ENCODE results near the gene UTP3.
"Not testable (repeated sequence)": the region's sequence is repeated elsewhere in the genome, so short reads cannot be mapped to it uniquely, and the experiment has no call there.

Gene UTP3, protein sequence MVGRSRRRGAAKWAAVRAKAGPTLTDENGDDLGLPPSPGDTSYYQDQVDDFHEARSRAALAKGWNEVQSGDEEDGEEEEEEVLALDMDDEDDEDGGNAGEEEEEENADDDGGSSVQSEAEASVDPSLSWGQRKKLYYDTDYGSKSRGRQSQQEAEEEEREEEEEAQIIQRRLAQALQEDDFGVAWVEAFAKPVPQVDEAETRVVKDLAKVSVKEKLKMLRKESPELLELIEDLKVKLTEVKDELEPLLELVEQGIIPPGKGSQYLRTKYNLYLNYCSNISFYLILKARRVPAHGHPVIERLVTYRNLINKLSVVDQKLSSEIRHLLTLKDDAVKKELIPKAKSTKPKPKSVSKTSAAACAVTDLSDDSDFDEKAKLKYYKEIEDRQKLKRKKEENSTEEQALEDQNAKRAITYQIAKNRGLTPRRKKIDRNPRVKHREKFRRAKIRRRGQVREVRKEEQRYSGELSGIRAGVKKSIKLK
- total RNA-seq: 17.8 reads per million, percentile 44 among the genes with 10 or more reads in this experiment

DNA sequence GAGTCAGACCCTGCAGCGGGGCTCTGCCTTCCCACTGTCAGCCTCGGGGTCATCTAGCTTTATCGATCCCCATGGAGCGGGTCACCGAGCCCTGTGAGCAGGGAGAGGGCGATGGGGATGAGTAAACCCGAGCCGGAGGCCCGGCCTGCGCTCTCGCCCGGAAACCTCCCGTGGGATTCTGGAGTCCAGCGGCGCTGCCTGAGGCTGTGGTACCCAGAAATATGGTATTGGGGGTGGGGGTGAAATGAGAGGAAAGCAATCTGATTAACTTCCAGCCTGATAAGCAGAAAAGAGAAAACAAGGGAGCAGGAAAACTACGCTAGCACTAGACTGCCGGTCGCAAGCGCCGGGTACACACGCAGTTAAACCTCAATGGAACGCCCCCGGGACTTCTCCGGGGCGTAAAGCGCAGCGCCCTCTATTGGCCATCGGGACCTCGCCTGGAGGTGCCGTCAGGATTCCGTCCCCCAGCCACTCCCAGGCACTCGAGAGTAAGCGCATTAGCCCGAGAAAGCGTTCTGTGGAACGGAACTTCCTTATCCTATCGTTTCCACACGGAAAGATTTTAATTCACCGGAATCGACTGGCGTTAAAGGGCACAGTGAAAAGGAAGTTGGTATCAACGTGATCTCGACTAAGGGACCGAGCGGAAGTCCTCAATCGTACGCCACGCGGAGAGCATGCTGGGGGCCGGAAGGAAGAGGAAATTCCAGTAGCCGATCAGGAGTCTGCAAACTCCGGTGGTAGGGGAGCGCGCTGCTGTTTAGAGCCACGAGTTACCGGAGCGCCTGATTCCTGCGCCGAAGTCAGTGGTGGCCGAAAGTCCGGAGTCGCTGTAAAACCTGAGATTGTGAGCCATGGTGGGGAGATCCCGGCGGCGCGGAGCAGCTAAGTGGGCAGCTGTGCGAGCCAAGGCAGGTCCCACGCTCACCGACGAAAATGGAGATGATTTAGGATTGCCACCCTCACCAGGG lies at the start of gene UTP3:
UTP3 (plus strand) TSS at position 712 of the 974 bp plus-strand sequence; CDS start at position 858, 146 bp downstream.
- peak; percentile 88 for DNase-seq

DNA sequence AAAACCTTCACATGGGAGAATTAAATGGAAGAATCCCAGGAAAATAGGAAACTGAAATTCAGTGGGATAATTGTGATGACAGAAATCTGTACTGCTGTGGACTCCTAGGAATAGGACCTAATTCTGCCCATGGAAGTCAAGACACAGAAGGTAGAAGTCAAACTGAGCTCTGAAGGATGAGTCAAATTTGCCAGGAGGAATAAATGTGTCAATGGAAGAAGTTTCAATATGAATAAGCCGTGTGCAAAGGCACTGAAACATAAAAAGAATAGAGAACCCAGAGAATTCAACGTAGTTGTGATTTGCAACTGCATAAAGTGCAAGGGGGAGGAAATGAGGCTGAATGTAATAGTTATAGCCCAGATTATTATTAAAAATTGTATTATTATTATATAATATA lies 48.1 kb upstream of the UTP3 start:
- no peak for DNase-seq

DNA sequence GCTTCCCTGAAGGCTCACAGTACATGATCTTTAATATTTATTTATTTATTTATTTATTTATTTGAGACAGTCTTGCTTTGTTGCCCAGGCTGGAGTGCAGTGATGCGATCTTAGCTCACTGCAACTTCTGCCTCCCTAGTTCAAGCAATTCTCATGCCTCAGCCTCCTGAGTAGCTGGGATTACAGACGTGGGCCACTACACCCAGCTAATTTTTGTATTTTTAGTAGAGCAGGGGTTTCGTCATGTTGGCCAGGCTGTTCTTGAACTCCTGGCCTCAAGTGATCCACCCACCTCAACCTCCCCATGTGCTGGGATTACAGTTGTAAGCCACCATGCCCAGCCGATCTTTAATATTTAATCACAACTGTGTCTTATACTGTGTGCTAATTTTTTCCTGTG lies 37.6 kb upstream of the UTP3 start:
- not testable (repeated sequence) for DNase-seq

DNA sequence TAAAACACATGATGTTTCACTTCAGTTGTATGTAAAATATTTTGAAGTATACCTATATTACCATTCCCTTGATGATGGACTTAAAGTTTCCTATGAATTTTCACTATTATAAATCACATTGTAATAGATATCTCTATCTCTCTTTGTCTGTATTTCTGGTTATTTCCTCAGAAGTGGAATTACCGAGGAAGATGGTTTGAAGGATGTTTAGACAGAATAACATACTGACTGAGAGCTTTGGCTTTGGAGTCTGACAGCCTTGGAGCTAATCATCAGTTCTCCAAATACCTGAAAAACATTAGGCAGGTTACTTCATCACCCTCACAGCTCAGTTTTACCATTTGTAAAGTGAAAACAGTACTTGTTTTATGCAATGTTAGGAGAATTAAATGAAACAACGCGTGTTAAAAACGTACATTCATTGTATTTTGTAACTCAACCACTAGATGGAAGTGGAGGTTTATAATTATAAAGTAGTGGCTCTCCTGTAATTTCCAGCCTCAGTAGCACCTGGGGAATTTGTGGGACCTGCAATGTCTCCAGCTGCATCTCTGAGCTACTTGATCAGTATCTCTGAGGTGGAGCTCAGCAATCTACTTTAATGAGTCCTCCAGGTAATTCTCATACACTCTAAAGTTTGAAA lies 36.3 kb upstream of the UTP3 start:
- DNase-seq: no peak

DNA sequence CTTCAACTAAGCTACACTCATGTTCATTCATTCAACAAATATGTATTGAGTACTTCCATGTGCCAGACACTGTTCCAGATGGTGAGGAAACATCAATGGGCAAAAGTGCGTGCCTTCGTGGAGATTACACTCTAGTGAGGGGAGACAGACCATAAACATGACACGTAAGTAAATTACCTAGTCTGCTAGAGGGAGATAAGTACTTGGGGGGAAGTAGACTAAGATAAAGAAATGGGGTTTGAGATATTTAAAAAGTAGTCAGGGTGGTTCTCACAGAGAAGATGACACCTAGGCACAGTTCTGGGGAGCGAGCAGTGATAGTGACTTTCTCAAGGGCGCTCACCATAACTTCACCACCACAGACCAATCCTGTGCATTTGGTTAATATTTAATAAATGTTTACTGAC lies 33.7 kb upstream of the UTP3 start:
- no peak for DNase-seq

DNA sequence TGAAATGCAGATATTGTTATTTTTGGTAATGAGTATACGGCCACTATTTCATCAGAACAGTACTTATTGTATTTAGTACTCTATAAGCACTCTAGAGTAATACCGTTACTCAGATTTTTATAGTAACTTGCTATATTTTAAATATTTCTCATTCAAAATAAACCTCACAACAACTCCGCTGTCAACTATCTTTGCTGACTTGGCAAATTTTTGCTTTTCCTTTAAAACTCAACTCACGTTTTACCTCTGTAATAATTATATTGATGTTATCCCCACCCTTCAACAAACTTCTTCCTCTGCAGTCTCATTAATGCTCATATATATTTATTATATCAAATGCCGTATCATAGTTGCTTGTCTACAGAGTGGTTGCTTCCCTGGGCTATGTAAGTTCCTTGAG lies 31.0 kb upstream of the UTP3 start:
- DNase-seq: no peak

DNA sequence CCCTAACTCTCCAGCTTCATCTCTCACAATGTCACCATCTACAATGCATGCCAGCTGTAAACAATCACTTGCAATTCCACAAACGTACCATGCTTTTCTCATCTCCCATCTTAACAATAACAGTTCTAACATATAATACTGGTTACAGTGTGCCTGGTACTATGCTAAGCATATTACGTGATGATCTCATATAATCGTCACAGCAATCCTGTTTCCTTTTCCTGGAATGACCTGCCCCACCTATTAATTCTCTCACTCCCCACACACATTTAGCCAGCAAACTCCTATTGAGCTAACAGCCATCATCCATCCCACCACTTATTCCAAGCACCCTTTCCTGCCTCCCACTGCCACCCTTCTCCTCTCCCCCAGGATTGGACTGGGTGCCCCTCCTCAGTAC lies 29.9 kb upstream of the UTP3 start:
- DNase-seq: no peak

DNA sequence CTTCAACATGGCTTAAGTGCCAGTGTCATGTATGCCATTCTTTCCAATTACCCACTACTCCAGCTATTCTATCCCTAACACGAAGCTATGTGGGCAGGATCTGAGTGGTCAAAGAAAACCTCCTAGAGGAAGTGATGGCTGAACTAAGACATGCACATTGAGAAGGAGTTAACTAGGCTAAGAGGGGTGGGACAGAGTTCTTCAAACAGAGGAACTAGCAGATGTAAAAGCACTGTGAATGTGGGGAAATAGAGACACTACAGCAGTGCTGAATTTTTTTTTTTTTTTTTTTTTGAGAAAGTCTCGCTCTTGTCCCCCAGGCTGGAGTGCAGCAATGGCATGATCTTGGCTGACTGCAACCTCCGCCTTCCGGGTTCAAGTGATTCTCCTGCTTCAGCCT lies 28.2 kb upstream of the UTP3 start:
- DNase-seq: no peak

DNA sequence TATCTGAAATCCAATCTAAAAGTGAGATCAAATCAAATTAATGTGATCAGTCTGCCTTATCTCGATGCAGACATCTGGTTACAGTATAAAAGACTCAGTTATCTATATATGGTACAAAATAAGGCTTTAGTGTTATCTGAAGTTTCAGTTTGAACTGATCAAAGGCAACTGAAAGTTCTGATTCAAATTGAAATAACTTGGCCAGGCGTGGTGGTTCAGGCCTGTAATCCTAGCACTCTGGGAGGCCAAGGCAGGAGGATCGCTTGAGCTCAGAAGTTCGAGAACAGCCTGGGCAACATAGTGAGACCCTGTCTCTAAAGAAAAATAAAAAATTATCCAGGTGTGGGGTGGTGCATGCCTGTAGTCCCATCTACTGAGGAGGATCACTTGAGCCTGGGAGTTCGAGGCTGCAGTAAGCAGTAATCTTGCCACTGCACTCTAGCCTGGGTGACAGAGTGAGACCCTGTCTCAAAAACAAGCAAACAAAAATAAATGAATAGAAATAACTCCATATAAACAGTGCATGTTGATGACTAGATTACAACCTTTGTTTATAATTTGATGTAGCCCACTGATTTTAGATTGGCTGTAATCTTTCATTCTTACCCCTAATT lies 26.9 kb upstream of the UTP3 start:
- DNase-seq: not testable (repeated sequence)

DNA sequence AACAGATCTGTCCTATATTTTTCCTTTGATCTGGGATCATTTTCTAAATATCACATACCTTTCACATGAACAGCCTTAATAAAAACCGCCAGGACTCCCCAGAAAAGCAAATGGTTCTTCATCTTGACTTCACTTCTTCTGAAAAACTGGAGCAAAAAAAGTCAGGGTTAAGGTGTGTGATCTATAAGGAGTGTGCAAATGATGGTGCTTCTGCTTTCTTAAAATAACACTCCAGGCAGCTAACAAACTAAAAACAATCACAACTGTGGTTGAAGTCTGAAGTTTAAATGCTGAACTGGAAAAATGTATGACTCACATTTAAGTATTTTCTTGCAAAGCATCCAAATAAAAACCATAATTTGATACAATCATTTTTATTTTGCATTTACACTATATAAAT lies 22.0 kb upstream of the UTP3 start, which contains the start of gene JCHAIN:
JCHAIN (minus strand) TSS at position 140 of the 400 bp plus-strand sequence; CDS start at position 122, 18 bp downstream.
- DNase-seq: no peak

DNA sequence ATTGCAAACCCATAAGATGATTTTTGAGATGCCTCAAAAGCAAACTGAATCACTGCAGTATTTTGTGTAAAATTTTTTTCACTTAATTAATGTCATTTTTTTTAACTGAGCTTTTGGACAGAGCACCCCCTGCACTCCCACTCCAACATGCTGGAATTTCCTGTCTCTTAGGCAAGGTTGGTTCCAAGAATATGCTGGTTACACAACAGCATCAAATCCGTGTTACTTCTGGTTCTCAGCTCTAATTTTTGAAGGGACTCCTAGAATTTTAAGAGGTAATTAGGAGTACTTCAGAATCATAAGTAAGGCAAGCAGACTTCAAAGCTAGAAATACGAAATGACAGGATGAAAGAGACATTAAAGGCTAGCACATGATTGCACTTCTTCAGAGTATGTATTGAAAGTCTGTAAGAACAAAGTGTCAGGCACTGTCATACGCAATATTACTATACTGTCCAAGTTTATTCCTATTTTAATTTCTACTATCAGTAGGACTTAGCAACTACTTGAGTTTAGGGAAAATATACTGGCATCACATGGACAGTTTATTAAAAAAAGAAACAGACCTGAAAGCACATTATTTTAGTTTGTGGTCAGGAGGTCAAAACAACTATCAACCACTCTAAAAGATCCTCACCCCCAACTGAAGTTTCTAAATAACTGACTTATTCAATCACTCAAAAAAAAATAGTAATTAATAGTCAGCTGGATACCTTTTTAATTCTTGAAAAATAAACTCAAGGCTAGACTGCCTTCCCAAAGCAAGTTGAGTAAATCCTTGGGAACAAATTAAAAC lies 20.4 kb upstream of the UTP3 start:
- DNase-seq: no peak

DNA sequence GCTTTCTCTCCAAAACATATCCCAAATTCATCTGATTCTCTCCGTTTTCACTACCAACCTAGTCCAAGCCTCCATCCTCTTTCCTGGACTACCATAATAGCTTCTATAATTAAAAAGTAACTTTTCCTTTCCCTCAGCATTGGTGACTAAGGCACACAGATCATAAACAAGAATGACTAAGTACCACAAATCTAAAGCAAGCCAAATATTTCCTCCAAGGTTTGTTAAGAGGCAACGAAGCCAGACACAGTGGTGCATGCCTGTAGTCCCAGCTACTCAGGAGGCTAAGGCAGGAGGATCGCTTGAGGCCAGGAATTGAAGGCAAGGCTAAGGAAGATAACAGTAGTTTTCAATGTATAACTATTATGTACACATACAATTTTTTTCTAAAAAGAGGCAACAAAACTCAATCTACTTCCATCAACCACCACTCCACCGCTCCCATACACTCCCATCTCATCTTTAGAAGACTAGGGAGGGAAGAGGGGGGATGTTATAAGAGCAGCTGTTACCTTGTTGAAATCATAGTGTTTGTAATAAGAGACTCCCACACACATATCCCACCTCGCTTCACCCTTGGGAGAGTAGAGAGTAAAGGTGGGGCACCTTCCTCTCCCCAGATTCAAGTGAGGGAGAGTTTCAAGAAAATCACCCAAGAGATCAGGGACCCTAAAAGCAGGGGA lies 17.9 kb upstream of the UTP3 start:
- DNase-seq: no peak

DNA sequence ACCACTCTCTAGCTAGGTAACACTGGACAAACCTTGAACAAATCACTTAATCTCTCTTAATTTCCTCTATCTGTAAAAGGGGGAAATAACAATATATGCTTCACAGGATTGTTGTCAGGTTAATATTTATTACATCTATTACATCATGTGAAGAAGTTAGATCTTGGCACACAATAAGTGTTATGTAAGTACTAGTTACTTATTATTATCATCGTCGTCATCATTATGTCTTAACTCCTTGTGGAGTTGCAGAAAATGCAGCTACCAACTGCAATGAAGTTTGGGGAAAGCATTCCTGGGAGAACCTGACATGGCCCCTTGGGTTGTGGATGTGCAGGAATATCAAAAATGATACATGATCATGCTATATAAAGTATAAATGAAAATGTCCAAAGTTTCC lies 17.2 kb upstream of the UTP3 start:
- no peak for DNase-seq

DNA sequence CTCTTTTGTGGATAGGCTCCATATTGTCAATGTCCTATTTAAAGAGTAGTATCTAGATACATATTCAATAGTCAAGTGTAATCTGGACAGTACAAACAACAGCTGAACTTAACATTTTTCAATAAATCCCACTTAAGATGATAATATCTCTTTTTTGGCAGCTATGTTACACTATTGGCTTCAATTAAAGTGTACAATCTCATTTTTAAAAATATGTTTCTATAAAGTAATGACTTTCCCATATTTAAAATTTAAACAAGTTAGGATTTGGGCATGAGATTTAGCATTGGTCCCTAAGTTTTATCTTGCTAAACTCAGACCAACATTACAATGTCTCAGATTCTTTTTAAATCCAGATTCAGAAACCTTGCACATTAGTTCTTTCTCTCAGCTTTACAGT lies 14.1 kb upstream of the UTP3 start:
- DNase-seq: no peak

DNA sequence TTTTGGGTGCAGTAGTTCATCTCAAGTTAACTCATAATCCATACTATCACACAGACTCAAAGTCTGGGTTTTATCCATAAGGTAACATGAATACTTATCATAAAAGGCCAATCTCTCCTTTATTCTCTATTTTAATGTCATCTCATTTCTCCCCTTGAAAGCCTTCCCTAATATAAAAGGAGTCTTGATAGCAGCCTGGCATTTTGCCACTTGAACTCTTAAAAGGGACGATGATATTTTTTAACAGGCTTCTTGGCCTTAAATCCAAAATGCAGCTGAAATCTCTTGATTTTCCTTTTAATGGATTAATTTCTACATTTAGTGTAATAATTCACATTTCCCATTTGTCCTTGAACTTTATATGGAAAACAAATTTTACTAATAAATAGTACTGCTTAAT lies 13.6 kb upstream of the UTP3 start:
- DNase-seq: no peak

DNA sequence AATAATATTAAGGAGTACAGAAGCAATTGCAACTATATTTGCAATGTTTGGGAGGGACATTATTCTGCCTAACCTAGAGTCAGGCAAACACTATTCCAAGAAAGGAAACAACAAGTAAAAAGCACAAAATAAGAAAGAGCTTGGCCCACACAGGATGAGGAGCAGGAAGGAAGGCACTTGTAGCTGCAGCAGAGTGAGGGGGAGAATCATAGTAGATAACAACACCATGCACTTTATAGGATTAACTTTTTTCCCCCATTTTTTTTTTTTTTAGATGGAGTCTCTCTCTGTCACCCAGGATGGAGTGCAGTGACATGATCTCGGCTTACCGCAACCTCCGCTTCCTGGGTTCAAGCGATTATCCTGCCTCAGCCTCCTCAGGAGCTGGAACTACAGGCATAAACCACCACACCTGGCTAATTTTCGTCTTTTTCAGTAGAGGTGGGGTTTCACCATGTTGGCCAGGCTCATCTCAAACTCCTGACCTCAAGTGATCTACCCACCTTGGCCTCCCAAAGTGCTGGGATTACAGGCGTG lies 11.7 kb upstream of the UTP3 start:
- no peak for DNase-seq

DNA sequence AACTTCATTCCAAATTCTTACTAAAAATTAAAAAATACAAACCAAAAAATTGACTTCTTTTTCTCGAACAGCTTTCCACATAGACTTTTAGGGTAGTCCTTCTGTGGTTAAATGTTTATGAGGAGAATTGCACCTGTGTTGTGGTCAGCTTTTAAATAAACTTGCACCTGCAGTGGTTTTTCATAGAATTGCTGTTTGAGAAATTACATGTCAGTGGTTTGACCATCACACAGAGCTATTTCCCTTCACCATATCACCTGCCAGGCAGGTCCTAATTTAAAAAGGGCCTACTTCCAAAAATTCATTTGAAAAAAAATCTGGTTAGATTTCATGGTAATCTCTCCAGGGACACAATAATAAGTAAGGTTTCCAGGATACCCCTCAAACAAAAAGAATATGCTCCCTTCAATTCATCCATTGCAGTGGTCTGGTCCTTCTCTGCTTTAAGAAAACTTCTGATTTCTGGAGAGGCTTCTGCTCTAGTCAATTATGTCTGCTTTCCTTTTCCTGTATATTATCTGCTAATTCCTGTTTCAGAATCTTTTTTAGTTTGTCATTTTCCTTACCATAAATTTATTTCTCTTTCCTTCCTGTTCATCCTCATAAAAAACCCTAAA lies 9.8 kb upstream of the UTP3 start:
- DNase-seq: no peak

DNA sequence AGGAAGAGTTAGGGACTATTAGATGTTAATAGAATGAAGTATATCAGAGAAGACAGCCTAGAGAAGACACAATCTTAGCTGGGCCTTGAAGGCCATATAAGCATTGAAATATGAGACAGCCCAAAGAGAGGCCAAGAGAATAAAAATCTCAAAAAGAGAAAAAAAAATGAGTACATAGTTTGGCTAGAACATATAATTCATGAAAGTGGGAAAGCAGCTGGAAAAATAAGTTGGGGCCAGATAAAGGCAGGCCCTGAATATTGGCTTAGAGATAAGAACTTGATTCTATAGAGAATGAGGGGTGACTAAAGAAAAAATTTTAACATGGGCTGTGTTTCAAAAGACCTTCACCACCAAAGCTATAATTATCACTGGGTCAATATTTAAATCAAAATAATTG lies 7.4 kb upstream of the UTP3 start:
- DNase-seq: no peak

DNA sequence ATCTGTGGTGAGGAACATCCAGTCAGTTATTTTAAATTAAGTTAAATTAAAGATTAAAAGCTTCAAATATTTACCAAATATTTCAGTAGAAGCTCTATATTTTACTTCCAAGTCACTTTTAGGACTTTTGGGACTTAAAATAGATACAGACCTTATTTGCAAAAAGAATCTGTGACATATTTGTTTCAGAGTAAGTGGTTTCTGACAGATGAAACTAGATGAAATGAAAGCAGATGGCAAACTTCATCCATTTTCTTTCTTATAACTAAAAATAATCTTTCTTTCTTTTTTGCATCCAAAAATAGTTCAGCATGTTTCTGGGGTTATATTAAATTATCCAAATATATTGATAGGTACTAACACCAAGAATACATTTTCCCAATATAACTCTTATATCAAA lies 6.6 kb upstream of the UTP3 start:
- DNase-seq: no peak

DNA sequence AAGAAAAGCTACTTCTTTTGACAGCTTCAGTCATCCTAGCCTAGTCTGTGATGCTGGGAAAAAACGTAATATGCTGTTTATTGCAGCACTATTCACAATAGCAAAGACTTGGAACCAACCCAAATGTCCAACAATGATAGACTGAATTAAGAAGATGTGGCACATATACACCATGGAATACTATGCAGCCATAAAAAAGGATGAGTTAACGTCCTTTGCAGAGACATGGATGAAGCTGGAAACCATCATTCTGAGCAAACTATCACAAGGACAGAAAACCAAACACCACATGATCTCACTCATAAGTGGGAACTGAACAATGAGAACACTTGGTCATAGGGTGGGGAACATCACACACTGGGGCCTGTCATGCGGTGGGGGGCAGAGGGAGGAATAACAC lies 6.2 kb upstream of the UTP3 start:
- not testable (repeated sequence) for DNase-seq
